Neural progenitor cell (in vitro differentiated cells): ENCODE data around the gene DCC. TPM values are rescaled to one million over a fixed set of nuclear protein-coding genes. Genes with fewer than 3 reads are reported as not detected.

ENCODE experiments used
- DNase-seq: peaks from one replicate; pipeline ENCODE4 v3.0.0-alpha.2; 2016; ENCODE audit warnings: low spot score
- H2AFZ ChIP-seq: fragments of 200-600 bp; sonication (generic); replicated peaks from 2 replicates; pipeline ENCODE4 v1.6.1; 2016; ENCODE audit warnings: antibody characterized with exemption
- H3F3A ChIP-seq: fragments of 200-600 bp; sonication (generic); 2 replicates; pipeline ENCODE4 v1.6.1; 2016; ENCODE audit warnings: antibody characterized with exemption, low read depth
- H3K27ac ChIP-seq: fragments of 200-600 bp; sonication (generic); 2 replicates; pipeline ENCODE4 v1.5.1; 2016; ENCODE audit warnings: mild to moderate bottlenecking
- H3K27me3 ChIP-seq: fragments of 200-600 bp; sonication (generic); 2 replicates; pipeline ENCODE4 v1.6.1; 2016; ENCODE audit warnings: mild to moderate bottlenecking, moderate library complexity
- H3K36me3 ChIP-seq: fragments of 200-600 bp; sonication (generic); 2 replicates; pipeline ENCODE4 v1.5.1; 2016
- H3K4me1 ChIP-seq: fragments of 200-600 bp; sonication (generic); 2 replicates; pipeline ENCODE4 v1.6.1; 2016; ENCODE audit warnings: mixed run types
- H3K4me2 ChIP-seq: fragments of 200-600 bp; sonication (generic); 2 replicates; pipeline ENCODE4 v1.6.1; 2016
- H3K4me3 ChIP-seq: fragments of 200-600 bp; sonication (generic); 2 replicates; pipeline ENCODE4 v1.5.1; 2016
- H3K79me2 ChIP-seq: fragments of 200-600 bp; sonication (generic); 2 replicates; pipeline ENCODE4 v1.6.1; 2016; ENCODE audit warnings: low read depth
- H3K9ac ChIP-seq: fragments of 200-600 bp; sonication (generic); 2 replicates; pipeline ENCODE4 v1.6.1; 2016
- H3K9me3 ChIP-seq: fragments of 200-600 bp; sonication (generic); 2 replicates; pipeline ENCODE4 v1.5.1; 2016; ENCODE audit warnings: low read depth
- H4K20me1 ChIP-seq: fragments of 200-600 bp; sonication (generic); 2 replicates; pipeline ENCODE4 v1.6.1; 2016; ENCODE audit warnings: low read depth
- H3K27ac Mint-ChIP-seq: 3 replicates; pipeline ENCODE4 v1.8.0; 2021; ENCODE audit warnings: mixed read lengths
- H3K27me3 Mint-ChIP-seq: 2 replicates; pipeline ENCODE4 v1.8.0; 2022; ENCODE audit warnings: low read depth, mild to moderate bottlenecking, inconsistent platforms, moderate library complexity, mixed read lengths; ENCODE audit not compliant: insufficient read depth
- H3K36me3 Mint-ChIP-seq: 3 replicates; pipeline ENCODE4 v1.8.0; 2021; ENCODE audit warnings: mixed read lengths
- H3K4me1 Mint-ChIP-seq: 3 replicates; pipeline ENCODE4 v1.8.0; 2021; ENCODE audit warnings: mixed read lengths
- H3K4me3 Mint-ChIP-seq: 3 replicates; pipeline ENCODE4 v1.8.0; 2021; ENCODE audit warnings: mild to moderate bottlenecking, moderate library complexity, mixed read lengths
- H3K9me3 Mint-ChIP-seq: 3 replicates; pipeline ENCODE4 v1.8.0; 2020; ENCODE audit warnings: mixed read lengths
- CTCF ChIP-seq: fragments of 200-600 bp; sonication (generic); IDR thresholded peaks from 2 replicates; pipeline ENCODE4 v1.5.1; 2017; ENCODE audit warnings: antibody characterized with exemption, mild to moderate bottlenecking
- EZH2 ChIP-seq: fragments of 200-600 bp; sonication (generic); IDR thresholded peaks from 2 replicates; pipeline ENCODE4 v1.6.1; 2017; ENCODE audit warnings: antibody characterized with exemption, mild to moderate bottlenecking, moderate library complexity
- EZH2phosphoT487 ChIP-seq: fragments of 200-600 bp; sonication (generic); IDR thresholded peaks from 2 replicates; pipeline ENCODE4 v1.6.1; 2017; ENCODE audit warnings: antibody characterized with exemption
- total RNA-seq: library from RNA; depleted of rRNA; stranded (reverse); fragments of >200 nt; gene quantifications from 2 replicates; pipeline ENCODE4 v1.2.3, GENCODE V29; 2015; ENCODE audit warnings: low replicate concordance

The DCC gene
- total RNA-seq, 1 donor from 2014 or later, result 0.41 TPM

GRCh38 chr18:52615943-52616342, 275.9 kb downstream of the DCC start:
- H3F3A ChIP-seq, result no peaks in the 10 kb centered on the region
- no peak overlapping the region for H3K27ac ChIP-seq
- H3K4me3 ChIP-seq, result no peak overlapping the region
- Mint-ChIP-seq H3K4me1 (peaks cover 9% of the 10 kb centered on the region), H3K27me3 (no peaks in the 10 kb centered on the region), H3K27ac (no peak overlapping the region), H3K9me3 (no peaks in the 10 kb centered on the region), H3K36me3 (no peaks in the 10 kb centered on the region), H3K4me3 (no peak overlapping the region)
- no peaks in the 10 kb centered on the region for H3K9me3 ChIP-seq
- no peaks in the 10 kb centered on the region for H4K20me1 ChIP-seq
- no peaks in the 10 kb centered on the region for H3K36me3 ChIP-seq
- no peaks in the 10 kb centered on the region for H3K27me3 ChIP-seq
- H3K4me2 ChIP-seq, result no peak overlapping the region
- no peaks in the 10 kb centered on the region for H3K79me2 ChIP-seq
- no peak for DNase-seq
- no peak overlapping the region for H2AFZ ChIP-seq
- H3K9ac ChIP-seq, result no peak overlapping the region
- TF ChIP-seq EZH2 (no peak), EZH2phosphoT487 (no peak), CTCF (no peak)
- peaks cover 13% of the 10 kb centered on the region for H3K4me1 ChIP-seq

DNA sequence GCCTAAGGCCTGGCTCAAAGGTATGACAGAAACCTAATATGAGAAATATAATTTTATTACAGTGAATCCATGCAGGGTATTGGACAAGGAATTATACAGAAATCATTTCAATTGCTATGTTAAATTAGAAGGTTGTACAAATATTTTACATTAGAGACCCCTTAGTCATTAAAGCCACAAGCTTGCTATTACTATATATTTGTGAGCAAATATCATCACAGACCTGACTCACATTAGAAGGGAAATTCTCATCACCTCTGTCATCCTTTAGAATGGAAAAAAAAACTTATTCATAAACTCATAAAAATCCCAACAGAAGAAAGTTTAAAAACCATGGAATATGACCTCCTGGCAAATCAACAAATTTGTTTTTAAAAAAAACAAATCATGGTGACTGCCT, 277.9 kb downstream of the DCC start:
- no peak overlapping the region for H3K4me3 ChIP-seq
- H3K4me2 ChIP-seq, result no peak overlapping the region
- DNase-seq, result no peak
- H3K36me3 ChIP-seq, result no peaks in the 10 kb centered on the region
- Mint-ChIP-seq H3K4me3 (no peak overlapping the region), H3K27me3 (no peaks in the 10 kb centered on the region), H3K27ac (no peak overlapping the region), H3K4me1 (peaks cover 18% of the 10 kb centered on the region), H3K9me3 (no peaks in the 10 kb centered on the region), H3K36me3 (peaks cover 3% of the 10 kb centered on the region)
- H3K4me1 ChIP-seq, result peaks cover 16% of the 10 kb centered on the region
- TF ChIP-seq EZH2 (no peak), EZH2phosphoT487 (no peak), CTCF (no peak)
- H3K9me3 ChIP-seq, result no peaks in the 10 kb centered on the region
- no peaks in the 10 kb centered on the region for H3F3A ChIP-seq
- H3K79me2 ChIP-seq, result no peaks in the 10 kb centered on the region
- no peaks in the 10 kb centered on the region for H3K27me3 ChIP-seq
- no peak overlapping the region for H2AFZ ChIP-seq
- no peak overlapping the region for H3K9ac ChIP-seq
- H3K27ac ChIP-seq, result no peak overlapping the region
- H4K20me1 ChIP-seq, result no peaks in the 10 kb centered on the region

DNA sequence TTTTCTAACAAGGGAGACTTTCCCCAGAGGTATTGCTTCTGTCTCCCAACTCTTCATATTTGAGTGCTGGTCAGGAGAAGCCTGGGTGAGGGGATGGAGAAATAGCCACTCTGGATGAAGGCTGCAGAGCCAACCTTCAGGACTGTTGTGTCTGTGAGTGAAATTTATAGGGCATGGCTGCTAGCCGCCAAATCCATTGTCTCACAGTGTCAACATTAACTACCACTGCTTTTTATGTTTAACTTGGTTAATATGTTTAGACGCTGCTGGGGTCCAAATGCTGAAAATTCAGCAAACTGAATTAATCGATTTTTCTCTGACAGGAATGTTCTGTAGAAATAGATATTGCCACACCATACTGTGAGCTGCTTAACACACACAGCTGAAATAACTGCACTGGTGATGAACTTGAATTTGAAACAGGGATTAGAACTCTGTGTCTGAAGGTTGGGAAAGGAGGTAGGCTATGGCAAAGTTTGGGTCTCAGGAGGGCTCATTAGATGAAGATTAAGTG, 281.0 kb downstream of the DCC start:
- no peak for TF ChIP-seq EZH2phosphoT487
- TF ChIP-seq EZH2, result no peak
- TF ChIP-seq CTCF, result no peak
- H3K4me3 ChIP-seq, result no peak overlapping the region
- Mint-ChIP-seq H3K4me3 (no peak overlapping the region), H3K4me1 (peaks cover 25% of the 10 kb centered on the region), H3K9me3 (no peaks in the 10 kb centered on the region), H3K27ac (no peak overlapping the region), H3K36me3 (peaks cover 3% of the 10 kb centered on the region), H3K27me3 (no peaks in the 10 kb centered on the region)
- no peaks in the 10 kb centered on the region for H3F3A ChIP-seq
- no peak for DNase-seq
- no peaks in the 10 kb centered on the region for H3K9me3 ChIP-seq
- no peaks in the 10 kb centered on the region for H3K27me3 ChIP-seq
- no peaks in the 10 kb centered on the region for H3K36me3 ChIP-seq
- no peak overlapping the region for H3K27ac ChIP-seq
- no peak overlapping the region for H2AFZ ChIP-seq
- no peak overlapping the region for H3K9ac ChIP-seq
- H4K20me1 ChIP-seq, result no peaks in the 10 kb centered on the region
- H3K79me2 ChIP-seq, result no peaks in the 10 kb centered on the region
- H3K4me1 ChIP-seq, result peaks cover 11% of the 10 kb centered on the region
- no peak overlapping the region for H3K4me2 ChIP-seq
